GM21786 (cell line): ENCODE results near the gene TXK.

ENCODE experiments used
- ATAC-seq: cut with Tn5 transposase; IDR thresholded peaks from one replicate; pipeline ENCODE4 v1.9.1; 2021; ENCODE audit not compliant: unreplicated experiment

The TXK gene

DNA sequence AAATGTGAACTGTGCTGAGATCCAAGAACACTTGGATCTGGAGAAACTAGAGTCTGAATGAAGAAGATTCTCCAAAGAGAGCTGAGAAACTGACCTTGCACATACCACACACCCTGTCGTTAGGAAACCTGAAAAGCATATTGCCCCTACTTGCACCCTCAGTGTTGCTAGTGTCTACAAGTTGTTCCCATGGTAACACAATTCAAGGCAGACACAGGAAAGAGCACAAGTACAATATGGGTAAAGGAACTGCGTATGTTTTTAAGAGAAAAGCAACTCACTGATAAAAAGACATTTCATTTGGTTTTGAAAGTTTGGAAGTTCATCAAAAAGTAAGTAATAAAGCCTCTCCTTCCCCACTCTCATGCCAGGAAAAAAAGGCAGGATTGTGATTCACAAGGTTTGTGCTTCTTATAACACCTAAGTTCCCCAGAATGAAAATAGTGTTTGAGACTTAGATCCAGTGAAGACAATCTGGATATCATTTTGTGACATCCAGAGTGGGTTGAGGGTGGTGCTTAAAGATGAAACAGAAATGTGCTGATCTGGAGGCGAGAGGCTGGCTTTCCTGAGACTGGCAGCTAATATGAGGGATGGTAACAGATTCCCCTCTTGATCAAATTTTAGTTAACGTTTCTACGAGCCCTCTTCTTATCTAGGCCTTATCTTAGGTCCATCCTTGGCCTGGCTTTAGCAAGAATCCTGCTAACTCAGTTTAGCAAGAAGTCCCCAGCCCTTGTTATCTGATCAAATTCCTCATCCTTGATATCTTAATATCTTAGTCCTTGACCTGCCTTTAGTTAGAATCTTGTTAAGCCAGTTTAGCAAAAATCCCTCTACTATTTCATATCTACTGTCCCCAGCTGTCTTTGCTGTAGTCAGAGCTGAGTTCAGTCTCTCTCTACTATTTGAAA, 75.2 kb downstream of the TXK start:
- no peak for ATAC-seq

DNA sequence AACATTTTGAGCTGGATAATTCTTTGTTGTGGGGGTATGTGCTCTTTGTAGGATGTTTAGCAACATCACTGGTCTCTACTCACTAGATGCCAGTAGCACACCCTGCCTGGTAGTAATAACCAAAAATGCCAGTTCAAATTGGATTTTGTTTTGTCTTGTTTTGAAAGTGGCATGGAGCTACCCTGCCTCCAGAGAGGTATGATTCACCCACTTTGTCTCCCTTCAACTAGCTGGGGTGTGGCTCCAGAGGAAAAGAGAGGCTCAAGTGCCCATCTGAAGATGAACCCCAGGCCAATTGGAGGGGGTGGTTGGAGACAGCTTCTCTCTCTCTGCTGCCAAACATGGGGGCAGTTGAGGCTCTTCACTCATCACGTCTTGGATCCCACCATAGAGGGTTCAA, 83.0 kb downstream of the TXK start:
- ATAC-seq, result no peak

- ATAC-seq, result no peak
These were observed 84.6 kb downstream of the TXK start for GRCh38 chr4:48049483-48049882.

DNA sequence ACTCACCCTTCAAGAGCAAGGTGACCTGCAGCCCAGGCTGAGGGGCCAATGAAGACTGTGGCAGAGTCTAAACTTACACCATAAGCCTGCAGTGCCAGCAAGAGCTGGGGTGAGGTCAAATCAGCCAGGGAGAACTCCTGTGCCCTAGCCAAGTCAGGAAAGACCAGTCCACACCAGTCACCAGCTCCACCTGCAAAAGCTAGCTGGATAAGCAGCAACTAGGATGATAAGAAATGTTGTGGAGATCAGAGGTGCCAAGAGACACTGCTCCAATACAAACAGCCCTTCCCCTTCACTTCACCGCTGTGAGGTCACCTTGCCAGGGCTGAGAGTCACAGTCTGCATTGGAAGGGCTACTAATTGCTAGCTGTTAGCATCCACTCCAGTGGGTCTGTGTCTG, 86.2 kb downstream of the TXK start:
- peak; percentile 7 for ATAC-seq

DNA sequence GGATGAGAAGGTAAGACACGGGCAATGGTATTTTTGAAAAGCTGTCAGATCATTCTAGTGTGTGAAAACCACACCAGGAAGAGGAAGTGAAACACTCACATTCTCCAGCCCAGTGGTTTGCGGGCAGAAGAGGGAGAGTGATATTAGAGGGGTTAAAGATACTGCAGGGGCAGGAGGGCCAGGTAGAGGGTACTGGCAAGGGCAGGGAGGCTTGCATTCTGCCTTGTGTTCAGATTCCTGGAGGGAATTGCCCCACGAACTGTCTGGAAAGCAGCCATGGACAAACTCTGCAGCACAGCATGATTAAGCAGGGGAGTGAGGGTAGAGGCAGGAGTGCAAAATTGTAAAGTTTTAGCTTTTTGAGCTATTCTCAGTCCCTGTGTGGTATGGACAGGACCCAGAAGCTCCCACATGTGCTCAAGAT, 86.6 kb downstream of the TXK start:
- peak; percentile 89 for ATAC-seq

GRCh38 chr4:48046059-48046458, 88.0 kb downstream of the TXK start:
- no peak for ATAC-seq

GRCh38 chr4:48044298-48044697, 89.8 kb downstream of the TXK start:
- ATAC-seq, result no peak

DNA sequence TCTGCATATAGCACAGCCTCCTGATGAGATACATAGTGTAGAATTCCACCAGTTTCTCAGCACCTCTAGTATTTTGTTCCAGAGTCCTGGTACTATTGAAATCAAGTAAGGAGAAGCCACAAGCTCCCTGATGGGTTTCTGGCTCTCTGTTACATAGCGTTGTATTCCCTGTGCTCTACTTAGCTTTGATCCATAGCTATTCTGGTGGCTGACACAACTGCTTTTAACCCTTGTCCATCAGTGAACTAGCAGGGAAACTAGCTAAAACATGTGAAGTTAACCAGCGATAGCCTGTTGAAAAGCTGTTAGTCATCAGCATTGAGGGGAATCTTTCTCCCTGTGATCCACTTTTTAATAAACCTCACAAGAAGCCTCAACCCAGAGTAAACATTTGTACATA, 90.5 kb downstream of the TXK start:
- ATAC-seq, result no peak

- ATAC-seq, result peak; percentile 34
These were observed 91.0 kb downstream of the TXK start for GRCh38 chr4:48042979-48043461.

DNA sequence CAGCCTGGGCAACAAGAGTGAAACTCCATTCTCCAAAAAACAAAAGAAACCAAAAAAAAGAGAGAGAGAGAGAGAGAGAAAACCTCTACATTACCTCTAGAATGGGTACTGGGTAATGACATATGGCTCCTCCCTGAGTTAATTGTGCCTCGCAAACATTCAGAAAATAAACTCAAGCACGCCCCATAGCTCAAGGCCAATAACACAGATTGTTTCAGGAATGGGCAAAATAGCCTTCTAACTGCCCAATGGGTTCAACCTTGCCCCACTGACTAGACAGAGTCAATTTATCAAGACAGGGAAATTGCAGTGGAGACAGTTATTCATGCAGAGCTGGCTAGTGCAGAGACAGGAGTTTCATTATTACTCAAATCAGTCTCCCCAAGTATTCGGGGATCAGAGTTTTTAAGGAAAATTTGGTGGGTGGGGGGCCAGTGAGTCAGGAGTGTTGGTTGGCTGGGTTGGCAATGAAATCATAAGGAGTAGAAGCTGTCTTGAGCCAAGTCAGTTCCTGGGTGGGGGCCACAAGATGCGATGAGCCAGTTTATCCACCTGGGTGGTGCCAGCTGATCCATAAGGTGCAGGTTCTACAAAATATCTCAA, 92.4 kb downstream of the TXK start:
- ATAC-seq, result no peak

DNA sequence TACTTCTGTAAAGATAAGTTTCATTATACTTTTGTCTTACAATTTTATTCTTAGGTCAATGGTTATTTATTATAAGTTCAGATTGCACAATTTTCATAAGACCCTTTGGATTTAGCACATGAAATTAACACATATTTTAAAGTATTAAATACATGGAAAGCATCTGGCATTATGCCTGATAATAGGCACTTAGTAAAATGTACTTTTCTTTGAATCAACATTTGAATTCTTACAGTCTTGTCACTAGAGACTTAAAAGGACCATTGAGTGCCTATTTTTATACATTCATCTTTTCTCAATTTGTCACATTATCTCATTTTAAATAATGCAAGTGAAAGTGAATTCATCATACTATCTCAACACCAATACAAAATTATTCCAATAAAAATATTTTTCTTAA, 94.5 kb downstream of the TXK start:
- ATAC-seq, result no peak

GRCh38 chr4:48038666-48039065, 95.4 kb downstream of the TXK start:
- no peak for ATAC-seq

DNA sequence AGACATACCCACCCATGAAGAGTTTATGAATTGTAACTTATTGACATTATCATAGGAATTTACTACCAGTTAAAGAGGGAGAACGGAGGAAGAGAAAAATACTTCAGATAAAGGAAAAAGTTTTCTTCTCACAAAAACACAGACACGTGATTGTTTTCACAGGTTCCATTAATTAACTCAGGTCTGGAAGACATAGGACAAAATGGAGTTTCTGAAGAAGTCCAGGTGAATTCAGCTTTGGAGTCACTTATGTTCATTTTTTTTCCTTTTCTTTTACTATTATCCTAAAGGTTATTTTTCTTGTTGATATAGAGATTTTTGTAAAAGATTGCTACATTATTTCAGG, 97.0 kb downstream of the TXK start:
- ATAC-seq, result no peak

GRCh38 chr4:48035952-48036351, 98.1 kb downstream of the TXK start:
- no peak for ATAC-seq

DNA sequence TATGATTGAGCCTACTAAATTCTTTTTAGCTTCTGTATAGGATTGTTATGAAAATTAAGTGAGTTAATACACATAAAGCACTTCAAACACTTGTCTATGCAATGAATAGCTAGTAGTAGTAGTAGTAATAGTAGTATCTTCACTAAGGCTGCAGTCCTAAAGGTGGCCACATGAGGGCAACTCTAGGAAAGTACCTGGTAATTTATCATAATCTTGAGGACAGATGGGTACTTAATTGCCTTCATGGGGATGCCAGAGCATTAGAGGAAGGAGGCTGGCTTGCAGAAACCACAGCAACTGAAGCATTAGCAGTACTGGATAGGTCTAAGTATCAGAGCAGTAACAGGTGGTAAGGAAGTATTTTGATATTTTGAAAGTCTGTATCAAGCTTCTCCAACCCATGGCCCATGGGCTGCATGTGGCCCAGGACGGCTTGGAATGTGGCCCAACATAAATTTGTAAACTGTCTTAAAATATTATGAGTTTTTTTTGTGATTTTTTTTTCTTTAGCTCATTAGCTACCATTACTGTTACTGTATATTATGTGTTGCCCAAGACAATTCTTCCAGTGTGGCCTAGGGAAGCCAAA, 100.1 kb downstream of the TXK start:
- ATAC-seq, result peak; percentile 30

GRCh38 chr4:48033412-48033811, 100.6 kb downstream of the TXK start:
- ATAC-seq, result no peak

GRCh38 chr4:48032721-48033120, 101.3 kb downstream of the TXK start:
- ATAC-seq, result no peak

DNA sequence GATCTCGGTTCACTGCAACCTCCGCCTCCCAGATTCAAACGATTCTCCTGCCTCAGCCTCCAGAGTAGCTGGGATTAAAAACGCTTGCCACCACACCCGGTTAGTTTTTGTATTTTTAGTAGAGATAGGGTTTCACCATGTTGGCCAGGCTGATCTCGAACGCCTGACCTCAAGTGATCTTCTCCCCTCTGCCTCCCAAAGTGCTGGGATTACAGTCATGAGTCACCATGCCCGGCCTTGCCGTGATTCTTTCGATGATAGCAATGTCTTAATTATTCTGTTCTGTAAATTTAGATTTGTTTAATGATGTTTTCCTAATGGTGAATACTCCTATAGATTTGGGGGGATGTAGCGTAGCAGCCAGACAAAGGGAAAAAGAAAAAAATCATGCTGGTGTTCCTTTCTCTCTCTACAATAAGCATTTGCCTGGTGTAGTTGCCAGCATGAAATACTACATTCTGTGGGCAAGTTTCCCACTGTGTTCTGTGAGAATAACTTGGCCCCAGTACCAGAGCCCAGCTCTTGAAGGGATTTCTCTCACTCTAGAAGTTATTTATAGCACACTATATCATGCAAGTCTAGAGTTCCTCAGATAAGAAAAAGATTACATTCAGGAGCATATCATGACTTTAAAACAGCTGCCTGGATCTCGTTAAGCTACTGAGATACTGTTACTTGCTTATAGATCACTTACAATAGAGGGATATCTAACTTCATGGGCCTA, 102.1 kb downstream of the TXK start:
- ATAC-seq, result no peak

GRCh38 chr4:48030470-48030869, 103.6 kb downstream of the TXK start:
- no peak for ATAC-seq

DNA sequence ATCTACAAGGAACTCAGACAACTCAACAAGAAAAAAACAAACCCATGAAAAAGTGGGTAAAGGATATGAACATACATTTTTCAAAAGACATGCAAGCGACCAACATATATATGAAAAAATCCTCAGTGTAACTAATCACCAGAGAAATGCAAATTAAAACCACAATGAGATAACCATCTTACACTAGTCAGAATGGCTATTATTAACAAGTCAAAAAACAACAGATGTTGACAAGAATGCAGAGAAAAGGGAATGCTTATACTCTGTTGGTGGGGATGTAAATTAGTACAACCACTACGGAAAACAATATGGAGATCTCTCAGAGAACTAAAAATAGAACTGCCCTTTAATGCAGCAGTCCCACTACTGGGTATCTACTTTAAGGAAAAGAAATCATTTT, 105.4 kb downstream of the TXK start:
- ATAC-seq, result peak; percentile 59

- peak; percentile 74 for ATAC-seq
These were observed 106.4 kb downstream of the TXK start for GRCh38 chr4:48027653-48028052.
